GM19043 (cell line): ENCODE measurements around the gene SIX3.
A peak's percentile ranks its signal among the peaks of the same experiment; 100 is the strongest.

Experiments used
- ATAC-seq: cut with Tn5 transposase; IDR thresholded peaks from one replicate; pipeline ENCODE4 v1.9.1; 2021; ENCODE audit warnings: low read depth; ENCODE audit not compliant: unreplicated experiment

Gene SIX3

DNA sequence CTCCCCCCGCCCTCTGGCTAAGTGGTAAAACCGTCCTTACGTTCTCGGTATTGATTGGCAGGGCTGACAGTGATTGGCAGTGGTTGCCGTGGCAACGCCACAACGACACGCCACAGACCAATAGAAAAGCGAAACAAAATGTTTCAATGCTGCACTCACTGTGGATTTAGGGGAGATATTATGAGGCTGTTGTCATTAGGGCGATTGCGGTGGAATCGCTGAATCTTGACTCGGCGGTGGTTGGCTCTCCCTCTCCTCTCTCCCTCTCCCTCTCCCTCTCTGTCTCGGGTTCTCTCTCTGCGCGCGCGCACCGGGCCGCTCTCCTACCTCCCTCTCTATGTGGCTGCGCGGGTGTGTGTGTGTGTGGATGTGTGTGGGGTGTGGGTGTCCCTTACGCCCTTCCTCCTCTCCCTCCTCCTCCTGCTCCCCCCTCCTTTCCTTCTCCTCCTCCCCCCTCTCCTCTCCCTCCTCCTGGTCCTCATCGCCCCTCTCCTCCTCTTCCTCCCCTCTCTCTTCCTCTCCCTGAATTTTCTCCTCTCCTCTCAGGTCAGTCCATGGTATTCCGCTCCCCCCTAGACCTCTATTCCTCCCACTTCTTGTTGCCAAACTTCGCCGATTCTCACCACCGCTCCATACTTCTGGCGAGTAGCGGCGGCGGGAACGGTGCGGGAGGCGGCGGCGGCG, at the start of gene SIX3:
Gene SIX3 (plus strand): TSS at position 152 of the 684 bp plus-strand sequence. CDS start 403 bp downstream, at position 555.
- ATAC-seq, result peak; percentile 57

DNA sequence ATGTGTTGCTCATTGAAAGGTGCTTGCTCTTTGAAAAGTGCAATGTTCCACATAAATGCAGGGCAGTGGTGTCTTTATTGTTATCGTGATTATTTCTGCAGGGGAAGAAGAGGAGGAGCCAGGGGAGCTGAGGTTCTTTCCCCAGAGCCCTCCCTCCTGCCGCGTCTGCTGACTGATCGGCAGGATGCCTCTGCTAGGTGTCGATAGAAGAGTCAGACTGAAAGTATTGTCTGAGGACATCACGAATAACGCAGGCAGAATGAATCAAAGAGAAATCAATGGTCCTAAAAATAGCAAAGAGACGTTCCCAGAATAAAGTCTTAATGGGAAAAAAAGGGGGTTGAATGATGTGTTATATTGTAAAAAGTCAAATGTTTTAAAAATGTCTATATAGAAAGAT, 47.4 kb upstream of the SIX3 start:
- no peak for ATAC-seq

GRCh38 chr2:44895061-44895460, 46.4 kb upstream of the SIX3 start:
- no peak for ATAC-seq

DNA sequence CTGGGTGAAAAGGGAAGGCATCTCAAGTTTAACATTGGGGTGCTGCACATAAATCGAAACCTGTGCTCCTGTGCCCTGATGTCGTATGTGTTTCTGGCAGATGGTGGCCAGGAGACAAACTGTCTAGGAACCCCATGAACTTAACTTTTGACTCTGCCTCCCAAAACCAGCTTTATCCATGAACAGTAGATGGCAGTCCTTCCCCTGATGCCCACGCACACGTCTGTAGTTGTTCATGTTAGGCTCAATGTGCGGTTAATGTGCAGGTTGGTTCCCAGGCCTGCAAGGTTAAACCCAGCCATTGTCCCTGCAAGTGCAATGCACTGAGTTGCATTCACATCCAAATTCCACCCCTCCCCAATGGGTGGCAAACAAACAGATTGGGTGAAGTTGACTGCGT, 44.1 kb upstream of the SIX3 start:
- ATAC-seq, result no peak

DNA sequence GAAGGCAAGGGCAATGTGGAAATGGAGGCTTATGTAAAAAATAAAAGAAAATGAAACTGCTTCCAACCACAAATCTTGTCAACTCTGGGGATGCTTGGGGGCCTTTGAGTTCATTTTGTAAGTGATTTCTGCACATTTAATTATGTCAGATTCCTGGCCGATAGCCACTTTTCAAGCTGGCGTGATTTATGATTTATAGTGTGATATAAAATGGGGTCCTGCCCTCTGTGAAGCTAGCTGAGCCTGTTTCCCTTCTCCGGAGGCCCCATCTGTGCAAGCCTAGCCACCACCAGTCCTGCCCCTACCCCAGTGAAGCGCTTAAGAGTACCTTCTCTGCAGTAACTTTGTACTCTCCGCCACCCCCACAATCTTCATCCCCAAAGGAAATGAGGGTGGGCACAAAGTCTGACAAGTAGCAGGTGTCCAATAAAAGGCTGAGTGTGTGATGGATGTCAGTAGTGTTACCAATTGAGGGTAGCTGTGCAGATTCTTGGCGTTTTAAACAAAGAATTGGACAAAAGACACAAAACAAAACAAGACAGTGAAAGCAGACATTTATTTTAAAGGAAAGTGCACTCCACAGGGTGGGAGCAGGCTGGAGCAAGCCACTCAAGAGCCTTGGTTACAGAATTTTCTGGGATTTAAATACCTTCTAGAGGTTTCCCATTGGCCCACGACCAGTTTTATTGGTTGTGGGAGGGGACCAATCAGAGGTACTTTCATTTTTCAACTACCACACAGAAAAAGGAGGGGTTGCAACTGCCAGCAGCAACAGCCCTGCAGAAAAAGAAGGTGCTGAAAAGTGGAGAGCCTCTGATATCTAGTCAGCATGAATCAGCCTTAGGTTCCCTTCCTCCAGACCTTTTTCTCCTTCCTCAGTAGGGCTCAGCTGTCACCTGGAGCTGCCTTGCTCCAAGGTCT, 39.0 kb upstream of the SIX3 start:
- no peak for ATAC-seq

DNA sequence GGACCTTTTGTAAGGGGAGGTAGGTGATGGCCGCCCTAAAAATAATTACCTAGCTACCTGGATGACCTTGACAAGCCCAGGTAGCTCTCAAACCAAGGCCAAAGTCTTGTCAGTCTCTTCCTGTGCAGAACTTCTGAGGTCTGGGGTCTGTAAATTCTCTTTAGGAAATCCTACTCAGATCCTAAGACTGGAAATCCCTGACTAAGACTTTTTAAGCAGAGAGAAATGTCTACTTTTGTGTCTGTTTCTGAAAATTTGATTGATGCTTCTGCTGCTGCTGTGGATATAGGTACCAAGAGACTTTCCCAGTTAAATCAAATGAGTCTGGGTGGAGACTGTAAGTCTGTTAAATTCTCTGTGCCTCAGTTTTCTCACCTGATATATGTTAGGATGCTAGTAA, 36.9 kb upstream of the SIX3 start:
- ATAC-seq, result no peak

DNA sequence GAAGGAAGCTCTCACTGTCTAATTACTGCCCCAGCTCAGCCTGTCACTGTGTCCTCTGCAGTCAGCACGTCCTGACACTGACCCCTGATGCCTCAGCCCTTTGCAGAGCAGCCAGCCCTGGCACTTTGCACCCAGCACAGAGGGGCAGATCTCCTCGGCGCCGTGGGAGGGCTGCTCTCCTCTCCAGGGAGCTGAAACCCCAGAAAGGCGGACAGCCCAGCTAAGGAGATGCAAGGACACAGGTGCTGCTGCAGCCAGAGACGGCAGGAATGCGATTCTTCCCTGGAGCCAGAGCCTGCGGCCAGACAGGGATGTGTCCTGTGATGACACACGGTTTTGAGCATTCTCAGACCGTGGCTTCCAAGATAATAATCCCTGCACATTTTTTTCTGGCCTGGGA, 34.5 kb upstream of the SIX3 start:
- ATAC-seq, result no peak

GRCh38 chr2:44909831-44910230, 31.7 kb upstream of the SIX3 start:
- ATAC-seq, result no peak

- no peak for ATAC-seq
Observed at GRCh38 chr2:44912660-44913059, 28.8 kb upstream of the SIX3 start.

DNA sequence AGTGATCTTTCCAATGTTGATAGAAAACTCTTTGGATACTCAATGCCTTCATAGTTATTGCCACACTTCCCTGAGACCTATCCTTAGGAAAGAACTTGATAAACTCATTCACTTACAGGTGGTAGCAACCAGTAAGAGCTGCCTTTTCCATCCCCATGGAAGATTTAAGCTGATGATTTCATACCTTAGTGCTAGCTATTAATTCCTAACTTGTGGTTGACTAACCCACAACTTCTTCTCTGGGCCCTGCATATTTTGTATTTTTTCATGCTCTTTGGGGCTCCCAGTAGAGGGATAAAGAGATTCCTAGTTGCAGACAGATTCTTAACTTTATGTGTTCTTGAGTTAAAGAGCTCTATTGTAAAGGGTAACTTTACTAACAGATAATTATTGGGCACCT, 25.2 kb upstream of the SIX3 start:
- ATAC-seq, result no peak

DNA sequence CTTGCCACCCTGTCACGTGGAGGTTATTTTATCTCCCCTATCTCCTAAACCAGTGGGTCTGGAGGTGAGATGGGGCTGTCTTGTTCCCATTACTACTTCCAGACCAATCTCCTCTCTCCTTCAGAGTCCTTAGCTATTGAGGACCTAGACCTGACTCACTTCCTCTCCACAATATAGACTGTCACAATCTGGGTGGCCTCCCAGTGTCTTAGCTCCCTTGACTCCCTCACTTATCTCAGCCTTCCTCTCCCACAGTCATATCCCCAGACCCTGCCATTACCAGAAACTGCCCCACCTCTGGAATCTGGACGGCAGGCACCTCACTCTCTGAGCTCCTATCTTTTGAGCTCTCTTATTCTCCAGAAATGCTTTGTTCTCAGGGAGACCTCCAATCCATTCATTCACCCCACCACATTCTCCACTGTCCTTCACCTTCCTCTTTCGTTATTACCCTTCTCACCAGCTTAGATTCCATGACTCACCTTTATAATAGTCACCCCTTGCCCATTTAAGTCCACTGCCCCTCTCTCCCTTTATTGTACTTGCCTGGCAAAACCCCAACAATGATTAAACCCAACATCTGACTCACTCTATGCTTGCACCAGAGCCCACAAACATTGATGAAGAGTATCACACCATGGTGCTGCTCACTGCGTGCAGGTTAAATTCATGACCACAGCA, 23.3 kb upstream of the SIX3 start:
- no peak for ATAC-seq

- ATAC-seq, result no peak
Observed at GRCh38 chr2:44920751-44921150, 20.8 kb upstream of the SIX3 start.

- no peak for ATAC-seq
Observed at GRCh38 chr2:44922776-44923175, 18.7 kb upstream of the SIX3 start.

GRCh38 chr2:44925561-44926136, 15.9 kb upstream of the SIX3 start:
- no peak for ATAC-seq

GRCh38 chr2:44926957-44927356, 14.5 kb upstream of the SIX3 start:
- ATAC-seq, result no peak

DNA sequence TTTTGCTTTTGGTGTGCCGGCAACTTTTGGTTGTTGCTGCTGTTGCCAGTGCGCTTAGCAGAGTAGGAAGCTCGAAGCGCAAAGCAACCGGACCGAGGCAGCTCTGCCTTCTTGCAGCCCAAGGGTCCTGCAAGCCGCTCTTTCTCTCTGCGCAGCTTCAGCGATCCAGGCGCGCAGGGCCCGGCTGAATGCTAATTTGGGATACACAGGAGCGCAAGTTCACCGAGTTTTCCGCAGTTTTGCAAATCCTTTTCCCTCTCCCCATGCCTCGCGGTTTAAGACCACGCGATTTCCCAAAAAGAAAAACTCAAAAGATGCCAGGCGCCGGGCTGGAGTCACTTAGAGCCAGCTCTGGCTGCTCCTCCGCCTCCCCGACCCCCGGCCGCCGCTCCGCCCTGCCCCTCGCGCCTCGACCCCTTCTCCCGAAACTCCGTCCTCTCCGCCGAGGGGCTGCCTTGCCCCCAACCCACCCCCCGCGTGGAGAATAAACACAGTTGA, 13.5 kb upstream of the SIX3 start:
- ATAC-seq, result no peak

DNA sequence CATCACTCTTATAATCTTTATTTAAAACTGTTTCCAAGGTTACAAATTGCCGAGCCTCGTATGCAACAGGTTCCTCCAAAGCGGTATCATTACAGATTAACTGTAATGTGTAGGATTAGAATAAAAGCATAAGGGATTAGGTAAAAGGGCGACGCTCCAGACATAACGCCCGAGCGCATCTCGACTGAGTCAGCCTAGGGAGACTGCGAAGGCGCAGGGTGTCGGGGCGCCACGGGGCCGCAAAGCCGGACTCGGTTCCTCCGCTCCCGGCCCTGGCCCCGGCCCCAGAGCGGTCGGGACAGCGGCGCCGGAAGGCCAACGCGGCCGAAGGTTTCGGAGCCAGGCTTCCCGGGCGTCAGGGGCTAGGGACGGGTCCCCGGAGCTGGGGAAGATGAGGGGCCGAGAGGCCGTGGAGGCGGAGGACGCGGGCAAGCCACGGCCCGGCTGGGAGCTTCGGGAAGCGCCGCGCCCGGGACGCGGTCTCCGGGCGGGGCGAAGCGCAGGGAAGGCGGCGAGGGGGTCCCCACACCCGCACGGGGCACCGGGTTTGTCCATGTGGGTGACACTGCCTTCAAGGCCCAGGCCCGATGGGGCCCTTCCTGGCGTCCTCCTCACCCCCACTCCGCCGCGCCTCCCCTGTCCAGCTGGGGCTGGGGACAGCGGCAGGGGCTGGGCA, 12.9 kb upstream of the SIX3 start:
- no peak for ATAC-seq

DNA sequence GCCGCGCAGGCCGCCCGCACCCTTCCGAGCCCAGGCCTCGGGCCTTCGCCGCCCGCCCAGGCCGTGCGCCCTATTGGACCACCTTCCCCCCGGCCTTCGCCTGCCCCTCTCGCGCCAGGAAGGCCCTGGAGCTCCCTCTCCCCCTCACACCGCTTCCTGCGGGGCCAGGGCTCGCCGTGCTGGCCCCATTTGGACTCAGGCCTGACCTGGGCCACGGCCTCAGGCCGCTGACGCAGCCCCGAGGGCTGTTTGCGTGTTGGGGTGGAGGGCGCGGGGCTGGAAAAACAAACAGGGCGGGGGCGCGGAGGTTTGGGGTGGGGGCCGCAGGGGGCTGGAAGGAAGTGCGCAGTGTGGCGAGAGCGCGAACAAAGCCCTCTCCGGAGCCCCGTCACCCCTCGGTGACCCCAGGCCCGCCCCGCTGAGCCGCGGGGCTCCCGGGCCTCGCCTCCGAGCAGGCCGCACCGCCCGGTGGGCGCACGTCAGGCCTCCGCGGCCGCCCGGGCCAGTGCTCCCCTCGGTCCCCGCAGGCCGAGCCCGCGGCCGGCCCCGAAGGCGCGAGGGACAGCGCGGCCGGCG, 12.3 kb upstream of the SIX3 start:
- ATAC-seq, result no peak

DNA sequence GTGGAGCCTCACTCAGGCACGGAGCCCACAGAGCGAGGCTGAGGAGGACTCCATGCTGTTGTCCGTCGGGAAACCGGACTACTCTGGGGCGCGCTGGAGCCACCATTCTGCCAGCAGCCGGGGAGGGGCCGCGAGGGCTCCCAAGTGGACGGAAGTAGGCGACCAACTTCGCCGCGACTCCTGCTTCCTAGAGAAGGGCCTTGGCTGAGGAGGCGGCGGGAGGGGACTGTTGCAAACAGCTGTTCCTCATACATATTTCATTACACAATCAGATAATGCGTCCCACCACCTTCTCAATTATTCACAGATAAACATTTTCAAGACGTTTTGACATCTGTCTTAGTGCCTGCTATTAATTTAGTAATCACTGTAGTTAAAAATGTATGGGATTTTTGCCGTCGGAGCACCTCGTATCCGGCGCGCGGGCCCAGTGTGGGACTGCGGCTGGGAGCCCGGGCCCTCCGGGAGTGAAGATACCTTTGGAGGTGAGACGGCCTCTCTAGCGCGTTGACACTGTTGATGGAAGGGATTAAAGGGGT, 11.7 kb upstream of the SIX3 start:
- no peak for ATAC-seq
